GM23338 (cell line): ENCODE results near the gene PPP1R37. TPM values are rescaled to one million over a fixed set of nuclear protein-coding genes. Genes with fewer than 3 reads are reported as not detected.

ENCODE experiments used
- ATAC-seq: fragments of 200-7000 bp; cut with Tn5 transposase; 3 replicates; pipeline ENCODE4 v1.9.1; 2020
- DNase-seq: peaks from one replicate; pipeline ENCODE4 v3.0.0-alpha.2; 2015; ENCODE audit warnings: low spot score
- H2AFZ ChIP-seq: fragments of 200-600 bp; sonication (generic); 2 replicates; pipeline ENCODE4 v1.8.0; 2016; ENCODE audit warnings: antibody characterized with exemption, mild to moderate bottlenecking, moderate library complexity
- H3F3A ChIP-seq: fragments of 200-600 bp; sonication (generic); replicated peaks from 2 replicates; pipeline ENCODE4 v1.8.0; 2017; ENCODE audit warnings: antibody characterized with exemption, mixed run types, low read depth
- H3K27ac ChIP-seq: fragments of 200-600 bp; sonication (generic); 2 replicates; pipeline ENCODE4 v1.6.1; 2016; ENCODE audit warnings: low read depth
- H3K27me3 ChIP-seq: fragments of 200-600 bp; sonication (generic); 2 replicates; pipeline ENCODE4 v1.8.0; 2016; ENCODE audit warnings: mild to moderate bottlenecking, mixed run types, moderate library complexity; ENCODE audit not compliant: insufficient read depth
- H3K36me3 ChIP-seq: fragments of 200-600 bp; sonication (generic); 2 replicates; pipeline ENCODE4 v1.8.0; 2016; ENCODE audit warnings: mild to moderate bottlenecking; ENCODE audit not compliant: insufficient read depth
- H3K4me1 ChIP-seq: fragments of 200-600 bp; sonication (generic); 2 replicates; pipeline ENCODE4 v1.8.0; 2016; ENCODE audit warnings: mild to moderate bottlenecking, moderate library complexity; ENCODE audit not compliant: insufficient read depth
- H3K4me2 ChIP-seq: fragments of 200-600 bp; sonication (generic); 2 replicates; pipeline ENCODE4 v1.7.1; 2017; ENCODE audit warnings: mixed run types
- H3K4me3 ChIP-seq: fragments of 200-600 bp; sonication (generic); 2 replicates; pipeline ENCODE4 v1.6.1; 2016; ENCODE audit warnings: mixed run types
- H3K79me2 ChIP-seq: fragments of 200-600 bp; sonication (generic); replicated peaks from 2 replicates; pipeline ENCODE4 v1.8.0; 2017; ENCODE audit warnings: mild to moderate bottlenecking; ENCODE audit not compliant: insufficient read depth
- H3K9me2 ChIP-seq: fragments of 200-600 bp; sonication (generic); 2 replicates; pipeline ENCODE4 v1.8.0; 2017; ENCODE audit not compliant: insufficient read depth
- H4K20me1 ChIP-seq: fragments of 200-600 bp; sonication (generic); replicated peaks from 2 replicates; pipeline ENCODE4 v1.8.0; 2017; ENCODE audit warnings: mild to moderate bottlenecking; ENCODE audit not compliant: insufficient read depth
- H3K27ac Mint-ChIP-seq: 2 replicates; pipeline ENCODE4 v1.8.0; 2020; ENCODE audit warnings: inconsistent platforms, mild to moderate bottlenecking, moderate library complexity, mixed read lengths
- H3K27me3 Mint-ChIP-seq: 3 replicates; pipeline ENCODE4 v1.8.0; 2022; ENCODE audit warnings: low read depth, mild to moderate bottlenecking, moderate library complexity, mixed read lengths, inconsistent platforms; ENCODE audit not compliant: insufficient read depth, poor library complexity
- H3K36me3 Mint-ChIP-seq: 3 replicates; pipeline ENCODE4 v1.8.0; 2021; ENCODE audit warnings: low read depth, mild to moderate bottlenecking, inconsistent platforms, moderate library complexity, mixed read lengths
- H3K4me1 Mint-ChIP-seq: 3 replicates; pipeline ENCODE4 v1.8.0; 2020; ENCODE audit warnings: mild to moderate bottlenecking, inconsistent platforms, mixed read lengths
- H3K4me3 Mint-ChIP-seq: 3 replicates; pipeline ENCODE4 v1.8.0; 2021; ENCODE audit warnings: moderate library complexity, mild to moderate bottlenecking, inconsistent platforms, mixed read lengths
- H3K9me3 Mint-ChIP-seq: 3 replicates; pipeline ENCODE4 v1.8.0; 2020; ENCODE audit warnings: moderate library complexity, mild to moderate bottlenecking, inconsistent platforms, mixed read lengths
- ETS1 ChIP-seq: IDR thresholded peaks from 2 replicates; pipeline ENCODE4 v1.6.1; 2016; ENCODE audit warnings: antibody characterized with exemption
- EZH2 ChIP-seq: fragments of 200-600 bp; sonication (generic); IDR thresholded peaks from one replicate; pipeline ENCODE4 v1.8.0; 2017; ENCODE audit warnings: antibody characterized with exemption, mild to moderate bottlenecking, low read depth; ENCODE audit not compliant: unreplicated experiment
- EZH2phosphoT487 ChIP-seq: fragments of 200-600 bp; sonication (generic); IDR thresholded peaks from one replicate; pipeline ENCODE4 v1.8.1; 2018; ENCODE audit warnings: antibody characterized with exemption; ENCODE audit not compliant: unreplicated experiment
- JUNB ChIP-seq: IDR thresholded peaks from one replicate; pipeline ENCODE4 v1.6.1; 2016; ENCODE audit warnings: antibody characterized with exemption; ENCODE audit not compliant: unreplicated experiment
- NANOG ChIP-seq: IDR thresholded peaks from 2 replicates; pipeline ENCODE4 v1.6.1; 2016; ENCODE audit warnings: antibody characterized with exemption, borderline replicate concordance
- STAT1 ChIP-seq: IDR thresholded peaks from one replicate; pipeline ENCODE4 v1.6.1; 2016; ENCODE audit warnings: antibody characterized with exemption; ENCODE audit not compliant: unreplicated experiment
- ZNF114 ChIP-seq: fragments of 250-450 bp; sonication (Bioruptor Pico); IDR thresholded peaks from 2 replicates; pipeline ENCODE4 v1.5.0; 2020; ENCODE audit warnings: mild to moderate bottlenecking, moderate library complexity
- ZNF462 ChIP-seq: fragments of 250-450 bp; sonication (Bioruptor Pico); IDR thresholded peaks from 2 replicates; pipeline ENCODE4 v1.5.0; 2020; ENCODE audit warnings: mild to moderate bottlenecking, moderate library complexity
- polyA plus RNA-seq: library from polyadenylated mRNA; unstranded; fragments of >200 nt; fragmentation: Nextera tagmentation; extraction: Ambion mirVana; gene quantifications from 2 replicates; pipeline ENCODE4 v1.2.1, GENCODE V29; 2016
- total RNA-seq: library from RNA; depleted of rRNA; stranded (reverse); fragments of >200 nt; shearing (Covaris generic); gene quantifications from 2 replicates; pipeline ENCODE4 v1.2.3, GENCODE V29; 2014

The PPP1R37 gene
- total and polyA plus RNA-seq, 2 experiments from 2014 or later: 6.9 to 47.2 TPM

GRCh38 chr19:45079063-45079910 lies 13.7 kb upstream of the PPP1R37 start, which contains the start of gene GEMIN7 (continued):
- TF ChIP-seq ZNF114 (no peak), EZH2 (no peak), STAT1 (no peak), ETS1 (peak; percentile 42; the same call in 1 of the 2 replicates), JUNB (no peak), EZH2phosphoT487 (no peak), NANOG (0 out of 2 replicates have a peak, but pooled peaks have one; percentile 11)

- DNase-seq (peak; percentile 81), ATAC-seq (peak; percentile 3)
- Histone ChIP-seq H3K79me2 (peaks cover 60% of the 10 kb centered on the region), H4K20me1 (0 out of 2 replicates have a peak, but pooled peaks cover 10% of the 10 kb centered on the region), H3K36me3 (no peaks in the 10 kb centered on the region; the same call in 1 of the 2 replicates), H3K9me2 (no peaks in the 10 kb centered on the region), H3K4me1 (peaks cover 42% of the 10 kb centered on the region), H2AFZ (no peak overlapping the region), H3K27ac (peak overlapping the region; percentile 99), H3K27me3 (no peaks in the 10 kb centered on the region), H3K4me2 (peak overlapping the region; percentile 98), H3F3A (peaks cover 32% of the 10 kb centered on the region), H3K4me3 (peak overlapping the region; percentile 85)
- peak overlapping the region; percentile 99 for H3K27ac Mint-ChIP-seq
- H3K4me3 Mint-ChIP-seq: peak overlapping the region; percentile 98
- peaks cover 21% of the 10 kb centered on the region for H3K36me3 Mint-ChIP-seq
- H3K4me1 Mint-ChIP-seq: peaks cover 39% of the 10 kb centered on the region
- TF ChIP-seq NANOG: no peak
- peaks cover 10% of the 10 kb centered on the region for H3K27me3 Mint-ChIP-seq
- peaks cover 2% of the 10 kb centered on the region; the same call in 1 of the 3 replicates for H3K9me3 Mint-ChIP-seq
Measured at GRCh38 chr19:45079911-45080370, 13.0 kb upstream of the PPP1R37 start.

- H3K4me3 ChIP-seq: no peak overlapping the region
- ATAC-seq (no peak), DNase-seq (no peak)
- no peaks in the 10 kb centered on the region for H3K27me3 ChIP-seq
- H3F3A ChIP-seq: peaks cover 20% of the 10 kb centered on the region
- peaks cover 31% of the 10 kb centered on the region for H3K4me1 Mint-ChIP-seq
- H3K36me3 Mint-ChIP-seq: peaks cover 32% of the 10 kb centered on the region
- H3K27me3 Mint-ChIP-seq: peaks cover 11% of the 10 kb centered on the region
- peaks cover 2% of the 10 kb centered on the region; the same call in 1 of the 3 replicates for H3K9me3 Mint-ChIP-seq
- peaks cover 33% of the 10 kb centered on the region for H3K4me1 ChIP-seq
- no peaks in the 10 kb centered on the region; the same call in 1 of the 2 replicates for H3K36me3 ChIP-seq
- TF ChIP-seq EZH2 (no peak), ZNF462 (CRISPR knock-in tag) (no peak)
- no peak overlapping the region for H2AFZ ChIP-seq
- H3K4me2 ChIP-seq: no peak overlapping the region
- no peak overlapping the region for H3K27ac ChIP-seq
- H3K9me2 ChIP-seq: no peaks in the 10 kb centered on the region
- peaks cover 73% of the 10 kb centered on the region for H3K79me2 ChIP-seq
- no peak overlapping the region; the same call in 1 of the 2 replicates for H3K27ac Mint-ChIP-seq
- 0 out of 2 replicates have a peak, but pooled peaks cover 10% of the 10 kb centered on the region for H4K20me1 ChIP-seq
- H3K4me3 Mint-ChIP-seq: peak overlapping the region; percentile 42; the same call in 2 of the 3 replicates
Measured at GRCh38 chr19:45082170-45082569, 10.8 kb upstream of the PPP1R37 start.
